Body of pancreas (tissue), 4 donors: ENCODE measurements around the gene APBA2.

Source experiments
- POLR2A ChIP-seq, 3 donors: fragments of 450-650 bp; IDR thresholded peaks; one replicate each; pipeline ENCODE4 v1.6.1; 2016; ENCODE audit warnings: antibody characterized with exemption in 3 of 3, mild to moderate bottlenecking in 2 of 3
- TF ChIP-seq, protein P1 (sequence below), 7 experiments: fragments of 450-650 bp in 4 of 7; fragments of 200-600 bp in 3 of 7; sonication (generic) in 3 of 7; IDR thresholded peaks; one replicate each; pipeline ENCODE4 v1.5.1; 2016 to 2019; ENCODE audit warnings: antibody characterized with exemption in 7 of 7

- TF ChIP-seq, protein P1, sequence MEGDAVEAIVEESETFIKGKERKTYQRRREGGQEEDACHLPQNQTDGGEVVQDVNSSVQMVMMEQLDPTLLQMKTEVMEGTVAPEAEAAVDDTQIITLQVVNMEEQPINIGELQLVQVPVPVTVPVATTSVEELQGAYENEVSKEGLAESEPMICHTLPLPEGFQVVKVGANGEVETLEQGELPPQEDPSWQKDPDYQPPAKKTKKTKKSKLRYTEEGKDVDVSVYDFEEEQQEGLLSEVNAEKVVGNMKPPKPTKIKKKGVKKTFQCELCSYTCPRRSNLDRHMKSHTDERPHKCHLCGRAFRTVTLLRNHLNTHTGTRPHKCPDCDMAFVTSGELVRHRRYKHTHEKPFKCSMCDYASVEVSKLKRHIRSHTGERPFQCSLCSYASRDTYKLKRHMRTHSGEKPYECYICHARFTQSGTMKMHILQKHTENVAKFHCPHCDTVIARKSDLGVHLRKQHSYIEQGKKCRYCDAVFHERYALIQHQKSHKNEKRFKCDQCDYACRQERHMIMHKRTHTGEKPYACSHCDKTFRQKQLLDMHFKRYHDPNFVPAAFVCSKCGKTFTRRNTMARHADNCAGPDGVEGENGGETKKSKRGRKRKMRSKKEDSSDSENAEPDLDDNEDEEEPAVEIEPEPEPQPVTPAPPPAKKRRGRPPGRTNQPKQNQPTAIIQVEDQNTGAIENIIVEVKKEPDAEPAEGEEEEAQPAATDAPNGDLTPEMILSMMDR (IDR thresholded peaks at IDR 0.05) = no peak
- no peak for TF ChIP-seq POLR2A (IDR thresholded peaks at IDR 0.05)
Observed at GRCh38 chr15:28969511-28970085, 83.8 kb downstream of the APBA2 start.
